ENCODE measurements around the gene RGL1. TPM values are rescaled to one million over a fixed set of nuclear protein-coding genes. Genes with fewer than 3 reads are reported as not detected.

Gene RGL1
- total and polyA plus RNA-seq, 2 experiments from 2014 or later = 17.9 to 30.7 TPM

DNA sequence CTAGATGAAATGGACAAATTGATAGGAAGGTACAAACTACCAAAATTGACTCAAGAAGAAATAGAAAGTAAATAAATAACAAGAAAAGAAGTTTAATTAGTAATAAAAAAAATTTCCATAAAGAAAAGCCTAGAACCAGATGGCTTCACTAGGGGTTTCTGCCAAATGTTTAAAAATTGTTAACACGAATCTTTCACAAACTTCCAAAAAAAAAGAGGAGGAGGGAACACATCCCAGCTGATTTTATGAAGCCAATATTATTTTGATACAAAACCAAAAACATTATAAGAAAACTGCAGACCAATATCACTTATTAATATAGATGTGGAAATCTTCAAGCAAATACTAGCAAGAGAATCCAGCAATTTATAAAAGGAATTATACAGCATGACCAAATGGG, 143.1 kb downstream of the RGL1 start:
- WGBS (ENCODE audit: low lambda C conversion rate, missing lambda C conversion rate) = 86% methylated on average over 1 of the region's 1 CpG
- DNase-seq (ENCODE audit: low spot score) = no peak
- no peak overlapping the region for H2AFZ ChIP-seq
- no peaks in the 10 kb centered on the region for H3K9me2 ChIP-seq (replicated peaks; ENCODE audit: insufficient read depth)
- H3K27me3 ChIP-seq = no peaks in the 10 kb centered on the region
- no peaks in the 10 kb centered on the region for H3K9me3 ChIP-seq (ENCODE audit: low read depth)
- H4K20me1 ChIP-seq (ENCODE audit: insufficient read depth, poor library complexity, severe bottlenecking) = no peaks in the 10 kb centered on the region
- H3K4me2 ChIP-seq = no peak overlapping the region
- TF ChIP-seq, protein P1, sequence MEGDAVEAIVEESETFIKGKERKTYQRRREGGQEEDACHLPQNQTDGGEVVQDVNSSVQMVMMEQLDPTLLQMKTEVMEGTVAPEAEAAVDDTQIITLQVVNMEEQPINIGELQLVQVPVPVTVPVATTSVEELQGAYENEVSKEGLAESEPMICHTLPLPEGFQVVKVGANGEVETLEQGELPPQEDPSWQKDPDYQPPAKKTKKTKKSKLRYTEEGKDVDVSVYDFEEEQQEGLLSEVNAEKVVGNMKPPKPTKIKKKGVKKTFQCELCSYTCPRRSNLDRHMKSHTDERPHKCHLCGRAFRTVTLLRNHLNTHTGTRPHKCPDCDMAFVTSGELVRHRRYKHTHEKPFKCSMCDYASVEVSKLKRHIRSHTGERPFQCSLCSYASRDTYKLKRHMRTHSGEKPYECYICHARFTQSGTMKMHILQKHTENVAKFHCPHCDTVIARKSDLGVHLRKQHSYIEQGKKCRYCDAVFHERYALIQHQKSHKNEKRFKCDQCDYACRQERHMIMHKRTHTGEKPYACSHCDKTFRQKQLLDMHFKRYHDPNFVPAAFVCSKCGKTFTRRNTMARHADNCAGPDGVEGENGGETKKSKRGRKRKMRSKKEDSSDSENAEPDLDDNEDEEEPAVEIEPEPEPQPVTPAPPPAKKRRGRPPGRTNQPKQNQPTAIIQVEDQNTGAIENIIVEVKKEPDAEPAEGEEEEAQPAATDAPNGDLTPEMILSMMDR (IDR thresholded peaks at IDR 0.05; ENCODE audit: poor library complexity) = no peak
- TF ChIP-seq EZH2phosphoT487 (IDR thresholded peaks at IDR 0.05; ENCODE audit: low read depth, severe bottlenecking, unreplicated experiment) = no peak
- TF ChIP-seq EZH2 (IDR thresholded peaks at IDR 0.05; ENCODE audit: borderline replicate concordance) = no peak
- no peaks in the 10 kb centered on the region for H3K36me3 ChIP-seq (replicated peaks; ENCODE audit: insufficient read depth, low read depth)
- H3K27ac ChIP-seq = no peak overlapping the region
- H3K4me1 ChIP-seq (ENCODE audit: insufficient read depth) = peaks cover 7% of the 10 kb centered on the region
- no peak overlapping the region for H3K4me3 ChIP-seq
- no peaks in the 10 kb centered on the region for H3K79me2 ChIP-seq

DNA sequence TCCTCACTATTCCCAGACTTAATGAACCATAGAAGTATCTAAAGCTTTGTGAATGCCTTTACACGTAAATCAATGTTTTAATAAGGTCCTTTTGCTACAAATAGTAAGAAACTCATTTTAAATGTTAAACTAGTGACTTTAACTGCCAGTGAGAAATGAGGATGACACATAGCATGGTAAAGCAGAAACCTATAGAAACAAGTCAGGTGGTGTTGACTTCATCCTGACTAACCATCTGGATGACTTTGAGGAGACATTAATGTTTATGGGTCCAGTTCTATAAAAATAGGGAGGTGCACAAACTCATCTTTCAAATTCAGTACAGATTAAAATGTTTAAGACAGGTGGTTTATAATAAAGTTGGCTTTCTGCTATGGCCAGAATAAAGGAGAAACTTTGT, 147.2 kb downstream of the RGL1 start:
- no peaks in the 10 kb centered on the region for H3K36me3 ChIP-seq (replicated peaks; ENCODE audit: insufficient read depth, low read depth)
- WGBS (ENCODE audit: low lambda C conversion rate, missing lambda C conversion rate) = 86% methylated on average over 1 of the region's 1 CpG
- no peaks in the 10 kb centered on the region for H3K9me3 ChIP-seq (ENCODE audit: low read depth)
- H3K27ac ChIP-seq = no peak overlapping the region
- H4K20me1 ChIP-seq (ENCODE audit: insufficient read depth, poor library complexity, severe bottlenecking) = no peaks in the 10 kb centered on the region
- no peak for DNase-seq (ENCODE audit: low spot score)
- H2AFZ ChIP-seq = no peak overlapping the region
- no peak overlapping the region for H3K4me2 ChIP-seq
- H3K79me2 ChIP-seq = no peaks in the 10 kb centered on the region
- peaks cover 13% of the 10 kb centered on the region for H3K4me1 ChIP-seq (ENCODE audit: insufficient read depth)
- H3K27me3 ChIP-seq = no peaks in the 10 kb centered on the region
- TF ChIP-seq EZH2phosphoT487 (IDR thresholded peaks at IDR 0.05; ENCODE audit: low read depth, severe bottlenecking, unreplicated experiment) (no peak), EZH2 (IDR thresholded peaks at IDR 0.05; ENCODE audit: borderline replicate concordance) (no peak)
- TF ChIP-seq, protein P1 (IDR thresholded peaks at IDR 0.05; ENCODE audit: poor library complexity) = no peak
- H3K9me2 ChIP-seq (replicated peaks; ENCODE audit: insufficient read depth) = no peaks in the 10 kb centered on the region
- H3K4me3 ChIP-seq = no peak overlapping the region

DNA sequence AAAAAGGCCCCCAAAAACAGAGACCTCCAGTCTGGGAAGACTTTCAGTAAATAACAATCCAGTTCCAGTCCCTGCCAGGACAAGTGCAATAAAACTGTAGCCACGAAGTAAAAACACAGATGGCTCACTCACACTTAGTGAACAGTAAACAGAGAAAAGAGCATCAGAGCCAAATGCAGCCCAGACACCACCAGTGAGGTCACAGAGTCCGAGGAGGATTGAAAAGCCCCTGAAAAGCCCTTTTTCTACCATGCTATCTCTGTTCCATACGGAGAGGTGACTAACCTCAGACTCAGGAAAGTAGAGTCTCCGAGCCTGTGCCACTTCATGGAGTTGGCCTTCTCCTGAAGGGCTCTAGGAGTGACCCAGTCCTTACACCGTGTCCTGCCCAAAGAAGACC, 148.1 kb downstream of the RGL1 start:
- no peaks in the 10 kb centered on the region for H3K9me2 ChIP-seq (replicated peaks; ENCODE audit: insufficient read depth)
- H3K9me3 ChIP-seq (ENCODE audit: low read depth) = no peaks in the 10 kb centered on the region
- H3K36me3 ChIP-seq (replicated peaks; ENCODE audit: insufficient read depth, low read depth) = no peaks in the 10 kb centered on the region
- no peak overlapping the region for H3K4me3 ChIP-seq
- TF ChIP-seq, protein P1 (IDR thresholded peaks at IDR 0.05; ENCODE audit: poor library complexity) = no peak
- TF ChIP-seq EZH2 (IDR thresholded peaks at IDR 0.05; ENCODE audit: borderline replicate concordance) (no peak), EZH2phosphoT487 (IDR thresholded peaks at IDR 0.05; ENCODE audit: low read depth, severe bottlenecking, unreplicated experiment) (no peak)
- no peaks in the 10 kb centered on the region for H4K20me1 ChIP-seq (ENCODE audit: insufficient read depth, poor library complexity, severe bottlenecking)
- 39% methylated on average over 5 of the region's 5 CpGs for WGBS (ENCODE audit: low lambda C conversion rate, missing lambda C conversion rate)
- no peak overlapping the region for H2AFZ ChIP-seq
- H3K4me2 ChIP-seq = no peak overlapping the region
- peak; percentile 30 for DNase-seq (ENCODE audit: low spot score)
- no peaks in the 10 kb centered on the region for H3K27me3 ChIP-seq
- peak overlapping the region; percentile 47 for H3K27ac ChIP-seq
- H3K79me2 ChIP-seq = no peaks in the 10 kb centered on the region
- peaks cover 13% of the 10 kb centered on the region for H3K4me1 ChIP-seq (ENCODE audit: insufficient read depth)

DNA sequence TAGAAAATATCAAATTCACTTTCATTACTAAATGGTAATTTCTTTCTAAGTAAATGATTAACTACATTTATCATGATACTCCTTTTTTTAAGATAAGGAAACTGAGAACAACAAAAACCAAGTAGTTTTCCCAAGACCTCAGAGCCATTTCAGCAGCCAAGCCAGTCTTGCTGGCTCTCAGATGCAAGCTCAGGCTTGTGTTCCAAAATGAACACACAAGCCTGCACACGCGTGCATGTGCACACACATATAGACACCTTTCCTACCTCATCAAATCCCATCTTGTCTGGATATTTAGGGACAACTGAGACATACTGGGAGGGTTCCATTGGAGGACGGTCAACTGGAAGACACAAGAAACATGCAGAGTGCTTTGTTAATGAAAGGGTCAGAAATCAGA, 149.6 kb downstream of the RGL1 start:
- Histone ChIP-seq H3K36me3 (replicated peaks; ENCODE audit: insufficient read depth, low read depth) (no peaks in the 10 kb centered on the region), H3K9me3 (ENCODE audit: low read depth) (no peaks in the 10 kb centered on the region), H2AFZ (no peak overlapping the region), H3K27me3 (no peaks in the 10 kb centered on the region), H3K4me2 (no peak overlapping the region), H4K20me1 (ENCODE audit: insufficient read depth, poor library complexity, severe bottlenecking) (no peaks in the 10 kb centered on the region), H3K4me3 (no peak overlapping the region), H3K9me2 (replicated peaks; ENCODE audit: insufficient read depth) (no peaks in the 10 kb centered on the region), H3K4me1 (ENCODE audit: insufficient read depth) (peaks cover 13% of the 10 kb centered on the region), H3K79me2 (no peaks in the 10 kb centered on the region), H3K27ac (no peak overlapping the region)
- no peak for TF ChIP-seq EZH2 (IDR thresholded peaks at IDR 0.05; ENCODE audit: borderline replicate concordance)
- TF ChIP-seq EZH2phosphoT487 (IDR thresholded peaks at IDR 0.05; ENCODE audit: low read depth, severe bottlenecking, unreplicated experiment) = no peak
- TF ChIP-seq, protein P1 (IDR thresholded peaks at IDR 0.05; ENCODE audit: poor library complexity) = no peak
- WGBS (ENCODE audit: low lambda C conversion rate, missing lambda C conversion rate) = 94% methylated on average over 3 of the region's 3 CpGs
- no peak for DNase-seq (ENCODE audit: low spot score)
